ENCODE results near the gene MED13L.

Gene MED13L

DNA sequence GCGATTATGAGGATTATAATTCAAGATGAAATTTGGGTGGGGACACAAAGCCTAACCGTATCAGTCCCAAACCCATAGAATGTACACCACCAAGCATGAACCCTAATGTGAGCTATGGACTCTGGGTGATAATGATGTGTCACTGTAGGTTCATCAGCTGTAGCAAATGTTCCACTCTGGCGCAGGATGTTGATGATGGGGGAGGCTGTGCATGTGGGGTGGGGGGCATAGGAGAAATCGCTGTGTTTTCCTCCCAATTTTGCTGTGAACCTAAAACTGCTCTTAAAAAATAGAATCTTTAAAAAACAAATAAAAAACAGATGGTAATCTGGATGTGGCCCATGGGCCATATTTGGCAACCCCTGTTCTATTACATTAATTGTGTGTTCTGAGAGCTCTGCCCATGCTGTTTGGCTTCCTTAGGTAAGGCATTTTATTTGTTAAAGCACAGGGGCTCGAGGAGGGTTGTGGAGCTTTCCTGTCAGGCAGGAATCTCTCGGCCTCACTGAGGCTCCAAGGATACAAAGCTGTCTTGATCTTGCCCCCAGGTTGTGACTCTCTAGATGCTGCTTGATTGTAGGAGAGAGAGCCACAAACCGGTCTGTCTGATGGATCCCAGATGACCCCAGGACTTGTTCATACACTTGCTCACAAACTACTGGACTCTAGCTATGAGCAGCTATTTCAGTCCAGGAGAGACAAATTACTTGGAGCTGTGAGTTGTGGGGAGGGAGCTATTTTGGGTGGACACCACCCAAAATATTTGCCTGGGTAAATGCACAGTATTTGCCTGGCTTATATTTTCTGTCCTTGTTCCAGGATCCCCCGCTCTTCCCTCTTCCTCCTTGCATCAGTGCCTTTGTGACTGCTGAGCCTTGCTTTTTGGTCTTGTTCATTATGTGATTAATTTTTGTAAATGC is 340.2 kb downstream of the MED13L start:
- Histone ChIP-seq H3K36me3 (no peaks in the 10 kb centered on the region), H3K27ac (no peak overlapping the region), H3K27me3 (ENCODE audit: insufficient read depth, low read depth, severe bottlenecking) (no peaks in the 10 kb centered on the region), H3K9me3 (ENCODE audit: severe bottlenecking) (no peaks in the 10 kb centered on the region), H3K4me3 (ENCODE audit: low read depth, low read length) (no peak overlapping the region)
- no peak for TF ChIP-seq CTCF (IDR thresholded peaks at IDR 0.05; ENCODE audit: low read depth, low read length)
- DNase-seq = no peak

- no peak for TF ChIP-seq CTCF (IDR thresholded peaks at IDR 0.05; ENCODE audit: low read depth, low read length)
- no peaks in the 10 kb centered on the region for H3K36me3 ChIP-seq
- H3K4me3 ChIP-seq (ENCODE audit: low read depth, low read length) = no peak overlapping the region
- H3K9me3 ChIP-seq (ENCODE audit: severe bottlenecking) = no peaks in the 10 kb centered on the region
- H3K27me3 ChIP-seq (ENCODE audit: insufficient read depth, low read depth, severe bottlenecking) = no peaks in the 10 kb centered on the region
- no peak overlapping the region for H3K27ac ChIP-seq
- no peak for DNase-seq
Observed at GRCh38 chr12:115934877-115935276, 342.6 kb downstream of the MED13L start.

- no peak overlapping the region for H3K4me3 ChIP-seq (ENCODE audit: low read depth, low read length)
- no peak for TF ChIP-seq CTCF (IDR thresholded peaks at IDR 0.05; ENCODE audit: low read depth, low read length)
- no peak for DNase-seq
- no peaks in the 10 kb centered on the region for H3K27me3 ChIP-seq (ENCODE audit: insufficient read depth, low read depth, severe bottlenecking)
- H3K9me3 ChIP-seq (ENCODE audit: severe bottlenecking) = no peaks in the 10 kb centered on the region
- H3K27ac ChIP-seq = no peak overlapping the region
- no peaks in the 10 kb centered on the region for H3K36me3 ChIP-seq
Observed at GRCh38 chr12:115934046-115934445, 343.4 kb downstream of the MED13L start.

GRCh38 chr12:115932066-115932465 is 345.4 kb downstream of the MED13L start:
- TF ChIP-seq CTCF (IDR thresholded peaks at IDR 0.05; ENCODE audit: low read depth, low read length) = no peak
- H3K4me3 ChIP-seq (ENCODE audit: low read depth, low read length) = no peak overlapping the region
- DNase-seq = no peak
- no peaks in the 10 kb centered on the region for H3K9me3 ChIP-seq (ENCODE audit: severe bottlenecking)
- peaks cover 6% of the 10 kb centered on the region for H3K27me3 ChIP-seq (ENCODE audit: insufficient read depth, low read depth, severe bottlenecking)
- no peak overlapping the region for H3K27ac ChIP-seq
- H3K36me3 ChIP-seq = no peaks in the 10 kb centered on the region

DNA sequence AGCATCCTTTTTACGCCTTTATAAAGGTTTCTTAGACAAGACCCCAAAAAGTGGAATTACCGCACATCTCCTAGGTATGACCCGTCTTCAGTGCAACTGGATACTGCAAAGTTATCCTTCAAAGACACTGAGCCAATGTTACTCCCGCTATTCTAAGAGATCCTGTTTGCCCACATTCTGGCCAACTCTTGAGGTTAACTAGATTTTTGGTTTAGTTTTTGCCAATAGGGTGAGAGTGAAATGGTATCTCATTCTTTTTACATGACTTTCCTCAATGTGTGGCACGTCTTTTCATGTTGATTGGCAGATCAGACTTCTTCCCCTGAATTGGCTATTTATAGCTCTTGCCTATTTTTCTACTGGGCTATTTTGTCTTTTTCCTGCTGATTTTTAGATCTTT is 347.2 kb downstream of the MED13L start:
- Histone ChIP-seq H3K36me3 (no peaks in the 10 kb centered on the region), H3K27ac (no peak overlapping the region), H3K27me3 (ENCODE audit: insufficient read depth, low read depth, severe bottlenecking) (peaks cover 6% of the 10 kb centered on the region), H3K4me3 (ENCODE audit: low read depth, low read length) (no peak overlapping the region), H3K9me3 (ENCODE audit: severe bottlenecking) (no peaks in the 10 kb centered on the region)
- DNase-seq = no peak
- TF ChIP-seq CTCF (IDR thresholded peaks at IDR 0.05; ENCODE audit: low read depth, low read length) = no peak
